Nephron (organoid): ENCODE results near the gene U2AF2.
A peak's percentile ranks its signal among the peaks of the same experiment; 100 is the strongest.

ENCODE experiments used
- H3K27ac Mint-ChIP-seq, 3 experiments: 2 replicates each; pipeline ENCODE4 v1.8.0; 2020; ENCODE audit warnings: mixed read lengths in 3 of 3, mild to moderate bottlenecking in 2 of 3, moderate library complexity in 1 of 3
- H3K27me3 Mint-ChIP-seq: 2 replicates; pipeline ENCODE4 v1.8.0; 2021; ENCODE audit warnings: low read depth, mild to moderate bottlenecking, moderate library complexity, mixed read lengths
- H3K36me3 Mint-ChIP-seq: 2 replicates; pipeline ENCODE4 v1.8.0; 2020; ENCODE audit warnings: low read depth, mixed read lengths
- H3K4me1 Mint-ChIP-seq: 2 replicates; pipeline ENCODE4 v1.8.0; 2020; ENCODE audit warnings: mixed read lengths
- H3K4me3 Mint-ChIP-seq, 3 experiments: 2 replicates each; pipeline ENCODE4 v1.8.0; 2020; ENCODE audit warnings: mild to moderate bottlenecking in 3 of 3, mixed read lengths in 3 of 3, moderate library complexity in 2 of 3
- H3K9me3 Mint-ChIP-seq: 2 replicates; pipeline ENCODE4 v1.8.0; 2020; ENCODE audit warnings: mixed read lengths
- CTCF ChIP-seq, 3 experiments: fragments of 200-600 bp; sonication (generic); IDR thresholded peaks; one replicate each; pipeline ENCODE4 v1.5.0; 2021; ENCODE audit warnings: antibody characterized with exemption in 3 of 3; ENCODE audit not compliant: unreplicated experiment in 3 of 3

Gene U2AF2

GRCh38 chr19:55655648-55656040 lies 809 bp downstream of the U2AF2 start:
- Mint-ChIP-seq H3K36me3 (peaks cover 18% of the 10 kb centered on the region), H3K27ac (peak overlapping the region; percentile 98 to 99 (median 99)), H3K27me3 (peaks cover 5% of the 10 kb centered on the region), H3K4me1 (peaks cover 35% of the 10 kb centered on the region), H3K9me3 (no peaks in the 10 kb centered on the region), H3K4me3 (peak overlapping the region; percentile 91 to 93 (median 92))
- no peak for TF ChIP-seq CTCF (IDR thresholded peaks at IDR 0.05; ENCODE audit: unreplicated experiment in 3 of 3)

GRCh38 chr19:55656552-55656951 lies 1.7 kb downstream of the U2AF2 start:
- H3K4me3 Mint-ChIP-seq: peak overlapping the region; percentile 91 to 93 (median 92)
- no peak for TF ChIP-seq CTCF (IDR thresholded peaks at IDR 0.05; ENCODE audit: unreplicated experiment in 3 of 3)
- peaks cover 32% of the 10 kb centered on the region for H3K4me1 Mint-ChIP-seq
- H3K9me3 Mint-ChIP-seq: no peaks in the 10 kb centered on the region
- peak overlapping the region; percentile 98 to 99 (median 99) for H3K27ac Mint-ChIP-seq
- peaks cover 17% of the 10 kb centered on the region for H3K36me3 Mint-ChIP-seq
- H3K27me3 Mint-ChIP-seq: peaks cover 5% of the 10 kb centered on the region

GRCh38 chr19:55656988-55657747 lies 2.3 kb downstream of the U2AF2 start:
- H3K4me1 Mint-ChIP-seq: peaks cover 32% of the 10 kb centered on the region
- no peaks in the 10 kb centered on the region for H3K9me3 Mint-ChIP-seq
- peak overlapping the region; percentile 91 to 93 (median 92) for H3K4me3 Mint-ChIP-seq
- peak overlapping the region; percentile 29 to 60 (median 45) for H3K27ac Mint-ChIP-seq
- H3K27me3 Mint-ChIP-seq: peaks cover 5% of the 10 kb centered on the region
- TF ChIP-seq CTCF (IDR thresholded peaks at IDR 0.05; ENCODE audit: unreplicated experiment in 3 of 3): no peak
- H3K36me3 Mint-ChIP-seq: peaks cover 21% of the 10 kb centered on the region

GRCh38 chr19:55658846-55659459 lies 4.1 kb downstream of the U2AF2 start:
- H3K4me1 Mint-ChIP-seq: peaks cover 32% of the 10 kb centered on the region
- no peak for TF ChIP-seq CTCF (IDR thresholded peaks at IDR 0.05; ENCODE audit: unreplicated experiment in 3 of 3)
- peaks cover 35% of the 10 kb centered on the region for H3K36me3 Mint-ChIP-seq
- H3K27ac Mint-ChIP-seq: peak overlapping the region in 1 of 3 experiments; percentile 63
- H3K27me3 Mint-ChIP-seq: peaks cover 5% of the 10 kb centered on the region
- H3K9me3 Mint-ChIP-seq: no peaks in the 10 kb centered on the region
- peak overlapping the region in 1 of 3 experiments; percentile 79 for H3K4me3 Mint-ChIP-seq

GRCh38 chr19:55659822-55660221 lies 5.0 kb downstream of the U2AF2 start:
- Mint-ChIP-seq H3K27ac (peak overlapping the region in 1 of 3 experiments; percentile 63), H3K4me3 (peak overlapping the region; percentile 36 to 79 (median 70)), H3K36me3 (peaks cover 42% of the 10 kb centered on the region), H3K27me3 (peaks cover 5% of the 10 kb centered on the region), H3K4me1 (peaks cover 32% of the 10 kb centered on the region), H3K9me3 (no peaks in the 10 kb centered on the region)
- TF ChIP-seq CTCF (IDR thresholded peaks at IDR 0.05; ENCODE audit: unreplicated experiment in 3 of 3): no peak
